RWPE1 (cell line): Measurements from ENCODE around the gene CPA1.
A peak's percentile ranks its signal among the peaks of the same experiment; 100 is the strongest.
"Not testable (repeated sequence)": the region's sequence is repeated elsewhere in the genome, so short reads cannot be mapped to it uniquely, and the experiment has no call there.

Experiments
- CTCF ChIA-PET: fragments of 350-600 bp; sonication (Branson Sonifier 250); formaldehyde crosslinking; extraction: SDS; loops from one replicate; lab custom pipeline; 2021; lab: Yijun Ruan, JAX
- POLR2A ChIA-PET: fragments of 400-600 bp; formaldehyde crosslinking; extraction: SDS; loops from one replicate; lab custom pipeline; 2020; ENCODE audit warnings: antibody characterized with exemption; ENCODE audit not compliant: low non-redundant PET; lab: Yijun Ruan, JAX
- DNase-seq: peaks from one replicate; pipeline ENCODE4 v3.0.0; 2012; ENCODE audit warnings: low spot score
- H3K27ac ChIP-seq: fragments of 450-650 bp; 2 replicates; pipeline ENCODE4 v1.5.1; 2017
- CTCF ChIP-seq: fragments of 450-650 bp; conservative IDR thresholded peaks from 2 replicates; pipeline ENCODE4 v1.5.1; 2017; ENCODE audit warnings: low read depth, mild to moderate bottlenecking

The CPA1 gene

GRCh38 chr7:130371046-130371445 lies 9.2 kb upstream of the CPA1 start:
- no peak for DNase-seq
- POLR2A ChIA-PET = no interaction called here
- peak overlapping the region; percentile 100 for H3K27ac ChIP-seq
- TF ChIP-seq CTCF = no peak
- CTCF ChIA-PET = interaction anchor here (0.6 kb wide), 1 partner anchor 21 kb away, joined by 3 read pairs; no protein-coding TSS in a partner anchor

- no peak for TF ChIP-seq CTCF
- ChIA-PET POLR2A (no interaction called here), CTCF (interaction anchor here (0.6 kb wide), 1 partner anchor 1030 kb away, joined by 3 read pairs; no protein-coding TSS in a partner anchor)
- DNase-seq = no peak
- peak overlapping the region; percentile 100 for H3K27ac ChIP-seq
These were observed 7.7 kb upstream of the CPA1 start for GRCh38 chr7:130372402-130373165.

GRCh38 chr7:130374507-130374906 lies 5.8 kb upstream of the CPA1 start:
- ChIA-PET POLR2A (no interaction called here), CTCF (no interaction called here)
- no peak for DNase-seq
- TF ChIP-seq CTCF = no peak
- peak overlapping the region; percentile 100 for H3K27ac ChIP-seq

- DNase-seq, CTCF ChIA-PET, POLR2A ChIA-PET, H3K27ac ChIP-seq: not testable (repeated sequence)
These were observed 3.8 kb upstream of the CPA1 start for GRCh38 chr7:130376461-130376860.

- no peak overlapping the region; the same call in 1 of the 2 replicates for H3K27ac ChIP-seq
- TF ChIP-seq CTCF = no peak
- ChIA-PET POLR2A (no interaction called here), CTCF (no interaction called here)
- no peak for DNase-seq
These were observed 3.1 kb upstream of the CPA1 start for GRCh38 chr7:130377178-130377577.

GRCh38 chr7:130379019-130379418 lies 1.3 kb upstream of the CPA1 start:
- no peak for TF ChIP-seq CTCF
- ChIA-PET CTCF (no interaction called here), POLR2A (no interaction called here)
- no peak overlapping the region for H3K27ac ChIP-seq
- no peak for DNase-seq

GRCh38 chr7:130379532-130379920 lies 768 bp upstream of the CPA1 start:
- ChIA-PET POLR2A (no interaction called here), CTCF (no interaction called here)
- peak overlapping the region; percentile 7; the same call in 1 of the 2 replicates for H3K27ac ChIP-seq
- DNase-seq = no peak
- no peak for TF ChIP-seq CTCF
